H1 (cell line): ENCODE data around the gene ASPN. TPM values are rescaled to one million over a fixed set of nuclear protein-coding genes. Genes with fewer than 3 reads are reported as not detected.

Source experiments
- CHD2 ChIP-seq: IDR thresholded peaks from 2 replicates; pipeline ENCODE4 v1.6.1; 2012; ENCODE audit warnings: low read length, improper control_type of control experiment
- CREB1 ChIP-seq: IDR thresholded peaks from 2 replicates; pipeline ENCODE4 v1.6.1; 2012; ENCODE audit warnings: inconsistent platforms
- FOSL1 ChIP-seq: IDR thresholded peaks from 2 replicates; pipeline ENCODE4 v1.6.1; 2011; ENCODE audit warnings: mild to moderate bottlenecking, low read depth, low read length, moderate library complexity; ENCODE audit not compliant: insufficient read depth
- POLR2AphosphoS5 ChIP-seq: IDR thresholded peaks from 2 replicates; pipeline ENCODE4 v1.6.1; 2011; ENCODE audit warnings: low read depth, low read length
- SIN3A ChIP-seq, 2 experiments: IDR thresholded peaks in 1 of 2; conservative IDR thresholded peaks in 1 of 2; 2 replicates each; pipeline ENCODE4 v1.6.1; 2011 to 2012; ENCODE audit warnings: low read length in 2 of 2, improper control_type of control experiment in 1 of 2, low read depth in 1 of 2, mild to moderate bottlenecking in 1 of 2
- TBP ChIP-seq: IDR thresholded peaks from 2 replicates; pipeline ENCODE4 v1.6.1; 2011; ENCODE audit warnings: low read depth, low read length, improper control_type of control experiment
- polyA plus RNA-seq, 7 experiments: library from polyadenylated mRNA; depleted of rRNA in 3 of 7; stranded (reverse) in 5 of 7; unstranded in 2 of 7; fragments of >200 nt in 5 of 7; fragments of 200-250 nt in 2 of 7; gene quantifications; 1 replicate in 5 of 7; 2 replicates in 1 of 7; 4 replicates in 1 of 7; pipeline versions ENCODE4 v1.2.1 to v1.2.3, GENCODE V29; 2011 to 2013; ENCODE audit warnings: missing spikeins in 2 of 7, mixed read lengths in 2 of 7
- total RNA-seq: library from RNA; stranded (reverse); fragmentation: NEBNext Ultra II Directional; extraction: Animal tissue kit (Norgen Biotek cat#: 25700); gene quantifications from 2 replicates; pipeline ENCODE4 v1.2.1, GENCODE V29; 2021
- TF ChIP-seq, protein P1 (sequence below): fragments of 300-600 bp; sonication (generic); IDR thresholded peaks from 2 replicates; pipeline ENCODE4 v1.7.1; 2012; ENCODE audit warnings: low read length, moderate library complexity, mild to moderate bottlenecking, inconsistent platforms; ENCODE audit not compliant: insufficient replicate concordance

The ASPN gene
- total and polyA plus RNA-seq, 2 of the 8 experiments (the other 6 are each of a cell fraction or from before 2014, with no cell fraction given): not detected

DNA sequence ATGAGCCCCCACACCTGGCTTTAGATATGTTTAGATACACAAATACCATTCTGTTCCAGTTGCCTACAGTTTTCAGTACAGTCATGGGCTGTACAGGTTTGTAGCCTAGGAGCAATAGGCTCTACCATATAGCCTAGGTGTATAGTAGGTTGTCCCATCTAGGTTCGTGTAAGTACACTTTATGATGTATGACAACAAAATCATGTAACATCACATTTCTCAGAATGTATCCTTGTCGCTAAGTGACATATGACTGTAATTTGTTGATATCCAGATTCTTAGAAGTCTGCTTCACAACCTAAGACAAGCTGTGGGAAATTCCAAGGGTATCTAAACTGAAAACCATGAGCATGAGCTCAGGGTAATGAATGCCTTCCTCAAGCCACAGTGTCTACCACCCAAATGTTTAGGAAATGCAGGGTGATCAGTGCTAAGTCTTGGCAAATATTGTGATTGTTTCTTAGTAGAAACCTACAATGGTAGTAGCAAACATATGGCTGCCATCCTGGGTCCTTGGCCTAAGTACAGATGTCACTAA is 45.1 kb upstream of the ASPN start (continued):
- TF ChIP-seq, protein P1, sequence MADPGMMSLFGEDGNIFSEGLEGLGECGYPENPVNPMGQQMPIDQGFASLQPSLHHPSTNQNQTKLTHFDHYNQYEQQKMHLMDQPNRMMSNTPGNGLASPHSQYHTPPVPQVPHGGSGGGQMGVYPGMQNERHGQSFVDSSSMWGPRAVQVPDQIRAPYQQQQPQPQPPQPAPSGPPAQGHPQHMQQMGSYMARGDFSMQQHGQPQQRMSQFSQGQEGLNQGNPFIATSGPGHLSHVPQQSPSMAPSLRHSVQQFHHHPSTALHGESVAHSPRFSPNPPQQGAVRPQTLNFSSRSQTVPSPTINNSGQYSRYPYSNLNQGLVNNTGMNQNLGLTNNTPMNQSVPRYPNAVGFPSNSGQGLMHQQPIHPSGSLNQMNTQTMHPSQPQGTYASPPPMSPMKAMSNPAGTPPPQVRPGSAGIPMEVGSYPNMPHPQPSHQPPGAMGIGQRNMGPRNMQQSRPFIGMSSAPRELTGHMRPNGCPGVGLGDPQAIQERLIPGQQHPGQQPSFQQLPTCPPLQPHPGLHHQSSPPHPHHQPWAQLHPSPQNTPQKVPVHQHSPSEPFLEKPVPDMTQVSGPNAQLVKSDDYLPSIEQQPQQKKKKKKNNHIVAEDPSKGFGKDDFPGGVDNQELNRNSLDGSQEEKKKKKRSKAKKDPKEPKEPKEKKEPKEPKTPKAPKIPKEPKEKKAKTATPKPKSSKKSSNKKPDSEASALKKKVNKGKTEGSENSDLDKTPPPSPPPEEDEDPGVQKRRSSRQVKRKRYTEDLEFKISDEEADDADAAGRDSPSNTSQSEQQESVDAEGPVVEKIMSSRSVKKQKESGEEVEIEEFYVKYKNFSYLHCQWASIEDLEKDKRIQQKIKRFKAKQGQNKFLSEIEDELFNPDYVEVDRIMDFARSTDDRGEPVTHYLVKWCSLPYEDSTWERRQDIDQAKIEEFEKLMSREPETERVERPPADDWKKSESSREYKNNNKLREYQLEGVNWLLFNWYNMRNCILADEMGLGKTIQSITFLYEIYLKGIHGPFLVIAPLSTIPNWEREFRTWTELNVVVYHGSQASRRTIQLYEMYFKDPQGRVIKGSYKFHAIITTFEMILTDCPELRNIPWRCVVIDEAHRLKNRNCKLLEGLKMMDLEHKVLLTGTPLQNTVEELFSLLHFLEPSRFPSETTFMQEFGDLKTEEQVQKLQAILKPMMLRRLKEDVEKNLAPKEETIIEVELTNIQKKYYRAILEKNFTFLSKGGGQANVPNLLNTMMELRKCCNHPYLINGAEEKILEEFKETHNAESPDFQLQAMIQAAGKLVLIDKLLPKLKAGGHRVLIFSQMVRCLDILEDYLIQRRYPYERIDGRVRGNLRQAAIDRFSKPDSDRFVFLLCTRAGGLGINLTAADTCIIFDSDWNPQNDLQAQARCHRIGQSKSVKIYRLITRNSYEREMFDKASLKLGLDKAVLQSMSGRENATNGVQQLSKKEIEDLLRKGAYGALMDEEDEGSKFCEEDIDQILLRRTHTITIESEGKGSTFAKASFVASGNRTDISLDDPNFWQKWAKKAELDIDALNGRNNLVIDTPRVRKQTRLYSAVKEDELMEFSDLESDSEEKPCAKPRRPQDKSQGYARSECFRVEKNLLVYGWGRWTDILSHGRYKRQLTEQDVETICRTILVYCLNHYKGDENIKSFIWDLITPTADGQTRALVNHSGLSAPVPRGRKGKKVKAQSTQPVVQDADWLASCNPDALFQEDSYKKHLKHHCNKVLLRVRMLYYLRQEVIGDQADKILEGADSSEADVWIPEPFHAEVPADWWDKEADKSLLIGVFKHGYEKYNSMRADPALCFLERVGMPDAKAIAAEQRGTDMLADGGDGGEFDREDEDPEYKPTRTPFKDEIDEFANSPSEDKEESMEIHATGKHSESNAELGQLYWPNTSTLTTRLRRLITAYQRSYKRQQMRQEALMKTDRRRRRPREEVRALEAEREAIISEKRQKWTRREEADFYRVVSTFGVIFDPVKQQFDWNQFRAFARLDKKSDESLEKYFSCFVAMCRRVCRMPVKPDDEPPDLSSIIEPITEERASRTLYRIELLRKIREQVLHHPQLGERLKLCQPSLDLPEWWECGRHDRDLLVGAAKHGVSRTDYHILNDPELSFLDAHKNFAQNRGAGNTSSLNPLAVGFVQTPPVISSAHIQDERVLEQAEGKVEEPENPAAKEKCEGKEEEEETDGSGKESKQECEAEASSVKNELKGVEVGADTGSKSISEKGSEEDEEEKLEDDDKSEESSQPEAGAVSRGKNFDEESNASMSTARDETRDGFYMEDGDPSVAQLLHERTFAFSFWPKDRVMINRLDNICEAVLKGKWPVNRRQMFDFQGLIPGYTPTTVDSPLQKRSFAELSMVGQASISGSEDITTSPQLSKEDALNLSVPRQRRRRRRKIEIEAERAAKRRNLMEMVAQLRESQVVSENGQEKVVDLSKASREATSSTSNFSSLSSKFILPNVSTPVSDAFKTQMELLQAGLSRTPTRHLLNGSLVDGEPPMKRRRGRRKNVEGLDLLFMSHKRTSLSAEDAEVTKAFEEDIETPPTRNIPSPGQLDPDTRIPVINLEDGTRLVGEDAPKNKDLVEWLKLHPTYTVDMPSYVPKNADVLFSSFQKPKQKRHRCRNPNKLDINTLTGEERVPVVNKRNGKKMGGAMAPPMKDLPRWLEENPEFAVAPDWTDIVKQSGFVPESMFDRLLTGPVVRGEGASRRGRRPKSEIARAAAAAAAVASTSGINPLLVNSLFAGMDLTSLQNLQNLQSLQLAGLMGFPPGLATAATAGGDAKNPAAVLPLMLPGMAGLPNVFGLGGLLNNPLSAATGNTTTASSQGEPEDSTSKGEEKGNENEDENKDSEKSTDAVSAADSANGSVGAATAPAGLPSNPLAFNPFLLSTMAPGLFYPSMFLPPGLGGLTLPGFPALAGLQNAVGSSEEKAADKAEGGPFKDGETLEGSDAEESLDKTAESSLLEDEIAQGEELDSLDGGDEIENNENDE: no peak
- TF ChIP-seq TBP (no peak), CHD2 (no peak), POLR2AphosphoS5 (no peak), FOSL1 (no peak), SIN3A (conservative IDR thresholded peaks at IDR 0.05 in 1 of 2, IDR thresholded peaks at IDR 0.05 in 1 of 2; ENCODE audit: low read depth in 1 of 2, low read length in 2 of 2) (no peak), CREB1 (no peak)
